ENCODE measurements around the gene ABCF2. TPM values are rescaled to one million over a fixed set of nuclear protein-coding genes. Genes with fewer than 3 reads are reported as not detected.

Gene ABCF2
- total and polyA plus RNA-seq, 11 donors = 15.9 to 58.4 (median 33.0) TPM

DNA sequence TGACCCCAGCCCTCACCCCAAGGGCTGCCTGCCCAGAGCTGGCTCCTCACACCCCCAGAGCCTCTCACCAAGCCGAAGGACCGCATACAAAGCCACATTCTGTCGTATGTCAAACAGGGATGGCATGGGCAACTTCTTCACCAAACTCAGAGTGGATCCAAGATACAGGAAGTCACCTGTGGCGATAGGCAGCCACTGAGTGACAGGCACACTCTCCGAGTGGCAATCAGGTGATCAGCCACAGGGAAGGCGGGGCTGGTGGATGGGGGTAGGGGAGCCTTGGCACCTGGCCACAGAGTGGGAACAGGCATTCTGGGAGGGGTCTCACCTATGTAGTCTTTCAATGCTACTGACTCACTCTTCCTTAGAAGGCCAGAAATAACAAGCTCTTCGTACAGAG is 32.8 kb downstream of the ABCF2 start:
- no peak for ATAC-seq
- no peaks in the 10 kb centered on the region for H3K4me1 ChIP-seq
- H3K36me3 ChIP-seq = no peaks in the 10 kb centered on the region
- no peak overlapping the region for H3K27ac ChIP-seq
- no peak for DNase-seq
- H3K4me3 ChIP-seq = no peak overlapping the region
- intact Hi-C loops (cut with DNase I) = no loop called here
- 85 to 88% (median 85%) methylated on average over 4 to 7 of the region's 7 CpGs for WGBS, 4 donors
- TF ChIP-seq, protein P1, sequence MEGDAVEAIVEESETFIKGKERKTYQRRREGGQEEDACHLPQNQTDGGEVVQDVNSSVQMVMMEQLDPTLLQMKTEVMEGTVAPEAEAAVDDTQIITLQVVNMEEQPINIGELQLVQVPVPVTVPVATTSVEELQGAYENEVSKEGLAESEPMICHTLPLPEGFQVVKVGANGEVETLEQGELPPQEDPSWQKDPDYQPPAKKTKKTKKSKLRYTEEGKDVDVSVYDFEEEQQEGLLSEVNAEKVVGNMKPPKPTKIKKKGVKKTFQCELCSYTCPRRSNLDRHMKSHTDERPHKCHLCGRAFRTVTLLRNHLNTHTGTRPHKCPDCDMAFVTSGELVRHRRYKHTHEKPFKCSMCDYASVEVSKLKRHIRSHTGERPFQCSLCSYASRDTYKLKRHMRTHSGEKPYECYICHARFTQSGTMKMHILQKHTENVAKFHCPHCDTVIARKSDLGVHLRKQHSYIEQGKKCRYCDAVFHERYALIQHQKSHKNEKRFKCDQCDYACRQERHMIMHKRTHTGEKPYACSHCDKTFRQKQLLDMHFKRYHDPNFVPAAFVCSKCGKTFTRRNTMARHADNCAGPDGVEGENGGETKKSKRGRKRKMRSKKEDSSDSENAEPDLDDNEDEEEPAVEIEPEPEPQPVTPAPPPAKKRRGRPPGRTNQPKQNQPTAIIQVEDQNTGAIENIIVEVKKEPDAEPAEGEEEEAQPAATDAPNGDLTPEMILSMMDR (IDR thresholded peaks at IDR 0.05) = no peak
- no peak for TF ChIP-seq POLR2A (IDR thresholded peaks at IDR 0.05)
- H3K9me3 ChIP-seq = no peaks in the 10 kb centered on the region
- H3K27me3 ChIP-seq = peaks cover 0 to 10% (median 0%) of the 10 kb centered on the region in 9 donors

DNA sequence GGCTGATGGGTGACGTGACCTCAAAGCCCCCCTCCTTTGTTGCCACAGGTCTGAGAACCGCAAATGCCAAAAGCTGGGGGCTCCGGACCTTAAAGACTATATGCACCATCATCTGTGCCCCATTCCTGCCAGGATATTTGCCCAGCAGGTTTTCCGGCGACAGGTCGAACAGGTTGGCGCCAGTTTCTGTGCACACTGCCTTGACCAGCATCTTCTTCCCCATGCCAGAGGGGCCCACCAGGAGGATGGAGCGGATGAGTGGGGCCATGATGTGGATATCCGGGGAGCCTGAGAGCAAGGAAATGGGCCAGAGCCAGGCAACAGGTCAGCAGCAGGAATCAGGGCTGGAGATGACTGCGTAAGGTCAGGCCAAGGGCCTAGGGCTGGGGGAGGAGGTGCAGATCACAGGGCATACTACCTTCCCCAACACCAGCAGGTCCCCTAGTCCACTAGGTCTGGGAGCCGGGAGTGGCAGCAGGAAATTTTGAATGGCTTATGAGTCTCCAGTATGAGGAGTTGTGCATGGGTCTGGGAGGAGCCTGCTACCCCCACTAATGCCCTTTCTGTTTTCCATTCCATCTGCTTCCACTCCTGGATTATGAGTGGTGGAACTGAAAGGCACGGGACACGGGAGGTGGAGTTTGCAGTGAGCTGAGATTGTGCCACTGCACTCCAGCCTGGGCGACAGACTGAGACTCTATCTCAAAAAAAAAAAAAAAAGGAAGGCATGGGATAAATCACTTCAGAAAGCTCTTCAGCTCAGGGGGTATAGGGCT is 33.6 kb downstream of the ABCF2 start:
- 84 to 95% (median 91%) methylated on average over 14 of the region's 14 CpGs for WGBS, 4 donors
- Histone ChIP-seq H3K4me3 (no peak overlapping the region), H3K27ac (no peak overlapping the region), H3K4me1 (peaks cover 0 to 1% (median 0%) of the 10 kb centered on the region in 12 donors), H3K9me3 (no peaks in the 10 kb centered on the region), H3K27me3 (peaks cover 0 to 10% (median 0%) of the 10 kb centered on the region in 9 donors), H3K36me3 (no peaks in the 10 kb centered on the region)
- TF ChIP-seq POLR2A (IDR thresholded peaks at IDR 0.05) = no peak
- TF ChIP-seq, protein P1 (IDR thresholded peaks at IDR 0.05) = no peak
- no peak for ATAC-seq
- DNase-seq = no peak
- intact Hi-C loops (cut with DNase I) = no loop called here

DNA sequence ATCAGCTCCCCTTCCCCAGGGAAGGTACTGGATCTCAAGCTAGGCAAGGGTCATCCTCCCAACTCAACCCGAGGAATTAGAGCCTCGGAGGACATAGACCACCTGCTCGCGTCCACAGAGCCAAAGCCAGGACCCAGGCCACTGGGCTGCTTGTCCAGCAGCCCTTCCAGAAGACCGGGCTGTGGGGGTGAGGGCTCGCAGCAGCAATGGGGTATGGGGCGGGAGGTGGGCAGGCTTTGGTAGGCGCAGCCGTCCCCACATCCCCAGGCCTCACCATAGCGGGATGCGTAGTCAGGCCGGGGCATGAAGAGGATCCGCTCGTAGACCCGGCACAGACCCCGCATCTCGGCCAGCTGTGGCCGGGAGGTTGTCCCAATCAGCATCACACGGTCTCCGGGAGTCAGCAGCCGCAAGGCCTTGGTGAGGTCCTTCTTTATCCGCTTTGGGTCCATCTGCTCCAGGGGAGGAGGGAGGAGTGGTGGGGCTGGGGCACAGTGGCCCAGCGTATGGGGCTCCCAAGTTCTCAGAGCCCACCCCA is 34.9 kb downstream of the ABCF2 start:
- ATAC-seq = no peak
- no peak for TF ChIP-seq POLR2A (IDR thresholded peaks at IDR 0.05)
- TF ChIP-seq, protein P1 (IDR thresholded peaks at IDR 0.05) = no peak

DNA sequence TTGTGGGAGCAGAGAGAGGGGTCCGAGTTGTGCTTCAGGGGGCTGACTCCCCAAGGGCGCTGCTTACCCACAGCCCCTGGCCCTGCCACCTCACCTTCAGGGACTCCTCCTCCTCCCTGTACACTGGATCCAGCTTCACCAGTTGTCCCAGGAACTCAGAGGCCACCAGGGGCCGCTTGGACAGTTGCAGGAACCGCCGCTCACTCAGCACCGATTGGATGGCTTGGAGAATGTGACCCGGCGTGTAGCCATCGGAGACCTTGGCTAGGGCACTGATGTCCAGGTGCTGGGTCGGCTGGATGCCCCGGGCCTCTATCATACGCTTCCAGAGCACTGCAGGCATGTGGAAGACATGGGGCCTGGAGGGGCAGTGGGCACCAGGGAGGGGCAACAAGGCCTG is 35.5 kb downstream of the ABCF2 start:
- DNase-seq (no peak), ATAC-seq (no peak)
- H3K9me3 ChIP-seq = no peaks in the 10 kb centered on the region
- H3K27ac ChIP-seq = no peak overlapping the region
- intact Hi-C loops (cut with DNase I) = no loop called here
- peaks cover 0 to 12% (median 0%) of the 10 kb centered on the region in 12 donors for H3K4me1 ChIP-seq
- H3K36me3 ChIP-seq = no peaks in the 10 kb centered on the region
- peaks cover 0 to 10% (median 0%) of the 10 kb centered on the region in 9 donors for H3K27me3 ChIP-seq
- WGBS, 4 donors = 73 to 86% (median 80%) methylated on average over 8 to 12 of the region's 12 CpGs
- TF ChIP-seq POLR2A (IDR thresholded peaks at IDR 0.05) = no peak
- TF ChIP-seq, protein P1 (IDR thresholded peaks at IDR 0.05) = no peak
- no peak overlapping the region for H3K4me3 ChIP-seq

More for the DNA sequence above, 34.9 kb downstream of the ABCF2 start:
- no peak for DNase-seq
- H3K9me3 ChIP-seq = no peaks in the 10 kb centered on the region
- no peak overlapping the region for H3K4me3 ChIP-seq
- peaks cover 0 to 10% (median 0%) of the 10 kb centered on the region in 9 donors for H3K27me3 ChIP-seq
- no peak overlapping the region for H3K27ac ChIP-seq
- H3K36me3 ChIP-seq = no peaks in the 10 kb centered on the region
- H3K4me1 ChIP-seq = peaks cover 0 to 8% (median 0%) of the 10 kb centered on the region in 12 donors
- WGBS, 4 donors = 95 to 99% (median 97%) methylated on average over 21 to 23 of the region's 23 CpGs
- intact Hi-C loops (cut with DNase I) = no loop called here

Measured in heart left ventricle (tissue), 16 donors.